Iris pigment epithelial cell (primary cell): ENCODE data around the gene ARHGEF10L.
A peak's percentile ranks its signal among the peaks of the same experiment; 100 is the strongest.

Experiments
- DNase-seq: peaks from one replicate; pipeline ENCODE4 v3.0.0-alpha.2; 2011; ENCODE audit warnings: low read depth

Gene ARHGEF10L

DNA sequence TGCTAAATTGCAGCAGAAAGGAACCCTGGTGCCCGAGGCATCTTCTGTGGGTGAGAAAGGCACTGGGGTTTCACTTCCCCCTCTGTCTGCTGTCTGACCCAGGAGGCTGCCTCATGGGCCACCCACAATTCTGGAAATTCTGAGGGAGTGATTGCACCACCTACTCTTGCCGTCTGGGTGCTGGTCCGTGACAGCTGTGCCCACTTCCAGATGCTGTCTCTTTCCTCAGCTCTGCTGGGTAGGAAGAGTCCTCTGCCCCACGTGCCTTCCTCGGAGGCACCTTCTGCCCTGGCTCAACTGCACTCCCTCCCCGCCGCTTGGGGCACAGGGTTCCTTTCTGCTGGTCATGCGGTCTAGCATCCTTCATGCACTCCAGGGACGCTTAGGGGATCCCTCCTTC, 96.3 kb downstream of the ARHGEF10L start:
- DNase-seq = no peak

DNA sequence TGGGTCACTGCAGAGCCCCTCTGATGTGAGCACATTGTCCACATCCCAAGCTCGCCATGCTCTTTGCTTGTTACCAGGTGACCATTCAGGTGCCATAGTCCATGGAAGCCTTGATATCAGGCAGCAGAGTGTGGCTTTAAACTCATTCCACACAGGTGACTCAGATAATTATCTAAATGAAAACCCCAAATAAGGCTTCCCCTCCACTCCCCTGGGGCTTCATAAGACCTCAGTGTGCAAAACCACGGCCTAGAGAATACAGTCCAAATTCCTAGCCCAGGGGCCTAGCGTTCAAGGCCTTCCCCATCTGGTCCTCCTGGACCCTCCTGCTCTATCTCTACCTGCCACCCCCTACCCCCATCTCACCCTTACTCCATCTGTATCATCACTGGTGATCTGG, 97.1 kb downstream of the ARHGEF10L start:
- no peak for DNase-seq

DNA sequence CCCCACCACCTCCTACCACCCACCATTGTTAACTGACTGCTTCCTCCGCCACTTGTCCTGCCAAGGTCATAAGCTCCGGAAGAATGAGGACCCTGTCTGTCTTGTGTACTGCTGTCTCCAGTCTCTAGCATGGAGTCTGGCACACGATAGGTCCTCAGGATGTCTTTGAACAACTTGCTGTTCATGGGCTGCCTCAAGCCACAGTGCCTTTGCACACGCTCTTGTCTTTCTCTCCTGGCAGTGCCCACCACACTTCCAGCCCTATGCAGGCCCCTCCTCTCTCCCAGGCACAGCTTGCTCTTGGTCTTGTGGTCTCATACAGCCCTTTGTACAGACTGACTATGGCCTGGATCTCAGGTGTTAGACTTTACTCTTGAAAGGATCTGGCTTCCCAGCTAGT, 97.6 kb downstream of the ARHGEF10L start:
- no peak for DNase-seq

DNA sequence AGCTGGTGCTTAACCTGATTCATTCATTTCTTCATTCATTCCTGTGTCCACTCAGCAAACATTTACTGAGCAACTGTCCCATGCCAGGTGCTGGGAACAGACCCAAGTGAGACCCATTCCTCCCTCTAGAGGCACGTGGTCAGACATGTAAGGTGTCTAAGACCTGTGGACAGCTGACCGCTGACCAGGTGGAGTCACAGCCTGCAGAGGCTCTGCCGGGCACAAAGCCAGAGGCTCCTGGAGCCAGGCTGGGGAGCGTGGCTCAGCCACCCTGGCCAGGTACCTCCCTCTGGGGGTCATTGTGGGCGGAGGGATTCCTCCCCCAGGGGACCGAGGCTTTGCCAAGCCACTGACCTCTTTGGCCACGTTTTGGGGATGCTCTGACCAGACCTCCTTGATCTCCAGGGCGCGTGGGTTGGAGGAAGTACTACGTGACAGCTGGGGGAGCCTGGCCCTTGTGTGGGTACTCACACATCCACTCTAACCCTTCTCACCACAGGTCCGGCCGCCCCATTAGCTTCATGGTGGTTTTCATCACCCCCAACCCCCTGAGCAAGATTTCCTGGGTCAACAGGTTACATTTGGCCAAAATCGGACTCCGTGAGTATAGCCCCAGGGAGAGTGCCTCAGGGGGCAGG, 100.3 kb downstream of the ARHGEF10L start:
- DNase-seq = no peak

GRCh38 chr1:17640393-17640792, 100.9 kb downstream of the ARHGEF10L start:
- no peak for DNase-seq

DNA sequence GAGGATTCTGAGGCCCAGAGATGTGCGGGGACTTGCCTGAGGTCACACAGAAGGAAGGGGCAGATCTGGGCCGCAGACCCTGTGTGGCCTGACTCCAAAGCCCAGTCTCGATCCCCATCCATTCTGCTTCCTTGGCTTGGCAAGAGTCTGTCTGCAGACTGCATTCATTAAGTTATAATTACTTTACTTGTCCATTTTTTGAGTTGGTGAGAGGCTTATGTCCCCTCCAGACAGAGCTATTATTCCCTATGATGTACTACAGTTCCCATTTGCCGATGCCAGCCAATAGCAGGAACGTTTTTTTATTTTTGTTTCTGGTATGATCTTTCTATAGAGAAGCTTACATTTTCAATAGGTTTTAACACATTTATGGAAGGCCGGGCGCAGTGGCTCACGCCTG, 101.5 kb downstream of the ARHGEF10L start:
- DNase-seq = no peak

- DNase-seq = no peak
Measured at GRCh38 chr1:17642169-17642568, 102.7 kb downstream of the ARHGEF10L start.

DNA sequence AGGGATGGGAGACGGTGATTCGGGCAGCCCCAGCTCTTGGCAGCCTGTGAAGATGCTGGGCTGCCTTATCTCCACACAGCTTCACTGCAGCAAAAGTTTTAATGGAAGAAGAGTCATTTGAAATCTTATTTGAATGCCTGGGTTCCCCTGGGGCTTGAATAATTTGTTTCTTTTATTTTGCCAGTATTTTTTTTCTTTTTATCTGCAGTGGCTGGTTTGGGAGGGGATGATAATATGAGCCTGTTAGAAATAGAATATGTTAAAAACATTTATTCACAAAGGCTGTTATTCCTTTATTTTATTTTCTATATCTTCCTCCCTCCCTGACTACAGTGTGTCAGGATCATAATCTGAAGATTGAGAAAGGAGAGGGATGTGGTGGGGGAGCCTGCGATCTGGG, 103.4 kb downstream of the ARHGEF10L start:
- no peak for DNase-seq

GRCh38 chr1:17643861-17644703, 104.6 kb downstream of the ARHGEF10L start:
- DNase-seq = no peak

- DNase-seq = no peak
Measured at GRCh38 chr1:17645068-17645911, 105.8 kb downstream of the ARHGEF10L start.

DNA sequence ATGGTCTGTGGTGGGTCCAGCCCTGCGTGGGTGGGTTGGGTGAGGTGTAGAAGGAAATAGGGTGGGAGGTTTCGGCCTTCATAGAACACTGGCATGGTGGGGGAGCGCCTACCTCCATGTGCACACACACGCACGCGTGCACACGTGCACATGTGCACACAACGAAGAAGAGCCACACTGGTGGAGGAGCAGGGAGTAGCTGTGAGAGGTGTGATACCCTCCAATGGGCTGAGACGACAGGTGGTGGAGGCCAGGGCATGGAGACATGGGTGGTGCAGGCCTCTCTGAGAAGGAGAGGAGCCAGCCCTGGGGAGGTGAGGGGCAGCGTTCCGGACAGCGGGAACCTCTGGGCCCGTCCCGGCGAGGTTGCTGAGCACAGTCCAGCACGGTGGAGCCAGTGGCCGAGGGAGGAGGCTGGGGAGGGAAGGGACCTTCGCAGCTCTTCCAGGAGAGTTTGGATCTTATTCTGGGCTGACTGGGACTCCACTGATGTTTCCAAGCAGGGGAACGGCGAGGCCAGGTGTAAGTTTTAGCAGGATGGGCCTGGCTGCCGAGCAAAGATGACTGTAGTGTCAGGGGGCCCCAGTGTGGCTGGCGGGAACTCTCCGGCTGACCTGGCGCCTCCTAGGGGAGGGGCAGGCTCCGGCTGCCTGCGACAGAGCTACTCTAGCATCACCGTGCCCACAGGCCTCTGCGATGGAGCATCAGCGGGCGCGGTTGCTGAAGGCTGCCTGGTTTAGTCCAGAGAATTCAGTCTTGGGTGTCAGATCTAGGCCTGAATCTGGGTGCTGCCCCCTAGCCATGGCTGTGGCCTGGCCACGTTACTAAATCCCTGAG, 107.2 kb downstream of the ARHGEF10L start:
- DNase-seq = no peak

DNA sequence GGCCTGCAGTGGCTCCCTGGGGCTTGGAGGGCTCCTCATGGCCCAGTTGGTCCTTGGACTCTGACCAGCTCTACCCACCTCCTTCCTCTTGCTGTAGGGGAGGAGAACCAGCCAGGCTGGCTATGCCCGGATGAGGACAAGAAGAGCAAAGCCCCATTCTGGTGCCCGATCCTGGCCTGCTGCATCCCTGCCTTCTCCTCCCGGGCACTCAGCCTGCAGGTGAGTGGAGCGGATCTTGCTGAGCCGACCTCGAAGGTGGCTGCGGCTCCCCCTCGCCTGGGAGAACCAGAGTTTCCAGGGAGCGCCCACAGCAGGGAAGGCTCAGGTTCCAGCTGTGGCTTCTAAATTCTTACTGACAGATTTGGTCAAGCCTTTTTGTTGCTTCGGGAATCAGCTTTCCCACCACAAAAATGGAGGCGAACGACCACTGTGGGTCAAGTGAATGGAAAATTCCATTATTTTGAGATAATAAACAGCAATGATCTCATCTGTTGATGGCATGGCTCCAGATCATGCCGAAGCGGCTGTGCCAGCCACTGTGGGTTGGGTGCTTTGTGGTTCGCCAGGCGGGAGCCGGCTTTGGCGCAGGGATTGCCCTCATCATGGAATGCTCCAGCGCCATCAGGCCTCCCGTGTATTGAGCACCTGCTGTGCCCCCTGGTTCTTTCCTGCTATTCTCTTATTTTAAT, 109.1 kb downstream of the ARHGEF10L start:
- DNase-seq = peak; percentile 12

DNA sequence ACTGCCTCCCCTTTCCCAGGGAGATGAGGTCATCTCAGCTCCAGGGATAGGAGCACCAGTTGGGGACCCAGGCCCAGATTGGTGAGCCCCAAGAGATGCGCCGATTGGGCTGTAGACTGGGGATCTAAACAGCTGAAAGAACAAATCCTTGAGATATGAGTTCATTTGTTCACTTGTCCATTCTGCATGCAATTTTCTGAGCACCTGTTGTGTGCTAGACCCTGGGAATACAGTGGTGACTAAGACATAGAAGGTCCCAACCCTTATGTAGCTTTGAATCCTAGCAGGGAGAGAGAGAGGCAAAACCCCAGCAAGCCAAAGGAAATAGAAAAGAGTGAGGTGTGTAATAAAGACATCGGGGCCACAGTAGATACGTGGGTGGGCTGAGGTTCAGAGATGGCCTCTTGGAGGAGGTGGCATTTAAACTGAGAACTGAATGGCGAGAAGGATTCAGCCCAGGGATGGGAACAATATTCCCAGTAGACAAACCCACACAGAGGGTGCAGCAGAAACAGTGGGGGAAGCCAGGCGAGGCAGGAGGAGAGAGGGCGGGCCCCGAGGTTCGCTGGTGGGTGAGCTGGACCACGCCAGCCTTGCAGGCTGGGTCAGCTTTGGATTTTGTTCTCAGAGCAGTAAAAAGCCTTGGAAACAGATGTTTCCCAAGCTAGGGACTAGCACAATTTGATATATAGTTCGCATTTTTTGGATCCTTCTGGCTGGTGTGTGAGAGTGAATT, 110.0 kb downstream of the ARHGEF10L start:
- DNase-seq = no peak

DNA sequence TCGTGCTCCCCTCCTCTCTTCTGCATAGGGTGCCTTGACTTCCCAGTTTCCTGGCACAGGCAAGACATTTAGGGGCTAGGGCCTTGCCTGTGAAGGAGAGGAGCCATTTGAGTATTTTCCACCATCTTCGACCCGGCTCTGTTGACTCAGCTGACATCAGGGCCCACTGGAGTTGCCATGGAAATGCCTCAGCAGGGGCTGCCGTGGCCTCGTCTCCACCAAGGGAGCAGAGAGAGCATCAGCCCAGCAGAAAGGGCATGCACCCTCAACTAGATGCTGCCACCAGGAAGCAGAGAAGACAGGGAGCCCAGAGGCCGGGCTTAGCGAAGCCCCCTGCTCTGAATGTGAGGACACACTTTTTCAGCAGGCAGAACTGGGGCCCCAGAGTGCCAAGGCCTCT, 113.8 kb downstream of the ARHGEF10L start:
- DNase-seq = no peak

DNA sequence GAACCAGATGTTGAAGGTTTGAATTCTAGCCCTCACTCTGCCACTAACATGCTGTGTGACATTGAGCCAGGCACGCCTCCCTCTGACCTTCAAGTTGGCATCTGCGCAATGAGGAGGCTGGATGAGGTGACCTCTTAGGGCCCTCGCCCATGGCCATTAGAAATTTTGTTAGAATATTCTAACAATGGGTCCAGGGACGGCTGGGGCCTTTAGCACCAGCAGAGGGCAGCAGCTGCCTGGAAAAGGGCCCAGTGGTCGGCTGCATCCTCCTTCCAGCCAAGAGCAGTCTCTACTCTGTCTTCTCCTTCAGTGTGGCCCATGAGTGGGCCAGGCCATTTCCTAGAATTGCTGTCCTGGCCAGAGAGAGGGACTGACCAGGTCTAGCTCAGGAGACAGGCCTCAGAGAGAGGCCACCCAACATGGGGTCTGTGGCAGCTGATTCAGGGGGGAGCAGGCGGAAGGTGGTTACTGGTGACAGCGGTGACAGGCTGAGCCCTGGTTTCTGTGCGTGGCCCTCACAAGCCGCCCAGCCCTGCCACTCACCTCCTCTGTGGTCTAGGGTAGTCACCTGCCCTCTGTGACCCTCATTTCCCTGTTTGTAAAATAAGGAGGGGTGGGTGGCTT, 114.3 kb downstream of the ARHGEF10L start:
- DNase-seq = peak; percentile 41

DNA sequence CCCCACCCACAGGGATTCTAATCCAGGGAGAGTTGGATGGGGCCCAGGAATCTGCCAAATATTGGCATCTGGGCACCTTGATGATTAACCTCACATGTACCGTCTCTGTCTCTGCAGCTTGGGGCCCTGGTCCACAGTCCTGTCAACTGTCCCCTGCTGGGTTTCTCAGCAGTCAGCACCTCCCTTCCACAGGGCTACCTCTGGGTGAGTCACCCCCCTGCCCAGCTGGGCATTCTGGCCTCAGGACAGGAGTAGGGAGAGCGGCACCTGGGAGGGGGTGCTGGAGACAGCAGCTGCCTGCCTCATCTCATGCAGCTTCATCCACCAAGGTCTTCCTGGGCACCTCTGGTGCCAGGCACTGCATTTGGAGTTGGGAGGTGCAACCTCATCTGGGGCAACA, 115.0 kb downstream of the ARHGEF10L start:
- DNase-seq = no peak

DNA sequence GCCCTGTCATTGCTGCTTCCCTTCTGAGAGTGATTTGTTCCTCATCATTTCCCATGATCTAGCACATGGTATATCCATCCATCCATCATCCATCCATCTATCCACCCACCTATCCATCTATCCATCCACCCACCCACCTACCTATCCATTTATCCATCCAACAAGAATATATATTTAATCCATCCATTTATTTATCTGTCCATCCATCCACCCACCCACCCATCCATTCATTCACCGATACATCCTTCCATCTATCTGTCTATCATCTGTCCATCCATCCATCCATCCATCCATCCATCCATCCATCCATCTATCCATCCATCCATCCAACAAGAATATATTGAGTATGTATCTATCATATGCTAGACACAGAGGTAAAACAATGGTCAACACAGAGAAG, 115.7 kb downstream of the ARHGEF10L start:
- DNase-seq = no peak

GRCh38 chr1:17655922-17656321, 116.4 kb downstream of the ARHGEF10L start:
- no peak for DNase-seq

- DNase-seq = no peak
Measured at GRCh38 chr1:17657436-17657835, 117.9 kb downstream of the ARHGEF10L start.

GRCh38 chr1:17658837-17659236, 119.3 kb downstream of the ARHGEF10L start:
- DNase-seq = no peak
